NB4 (cell line): ENCODE measurements around the gene S100A14.

ENCODE experiments used
- MAX ChIP-seq: IDR thresholded peaks from 2 replicates; pipeline ENCODE4 v1.6.1; 2011; ENCODE audit warnings: low read depth, low read length
- MYC ChIP-seq: IDR thresholded peaks from 2 replicates; pipeline ENCODE4 v1.6.1; 2011; ENCODE audit warnings: low read depth, low read length
- POLR2A ChIP-seq: IDR thresholded peaks from 2 replicates; pipeline ENCODE4 v1.6.1; 2011; ENCODE audit warnings: mild to moderate bottlenecking; ENCODE audit not compliant: insufficient read length; ENCODE audit errors: extremely low read depth
- TF ChIP-seq, protein P1 (sequence below): IDR thresholded peaks from one replicate; pipeline ENCODE4 v1.5.1; 2012; ENCODE audit warnings: low read depth, low read length

GRCh38 chr1:153646672-153647345 lies 30.7 kb upstream of the S100A14 start:
- TF ChIP-seq, protein P1, sequence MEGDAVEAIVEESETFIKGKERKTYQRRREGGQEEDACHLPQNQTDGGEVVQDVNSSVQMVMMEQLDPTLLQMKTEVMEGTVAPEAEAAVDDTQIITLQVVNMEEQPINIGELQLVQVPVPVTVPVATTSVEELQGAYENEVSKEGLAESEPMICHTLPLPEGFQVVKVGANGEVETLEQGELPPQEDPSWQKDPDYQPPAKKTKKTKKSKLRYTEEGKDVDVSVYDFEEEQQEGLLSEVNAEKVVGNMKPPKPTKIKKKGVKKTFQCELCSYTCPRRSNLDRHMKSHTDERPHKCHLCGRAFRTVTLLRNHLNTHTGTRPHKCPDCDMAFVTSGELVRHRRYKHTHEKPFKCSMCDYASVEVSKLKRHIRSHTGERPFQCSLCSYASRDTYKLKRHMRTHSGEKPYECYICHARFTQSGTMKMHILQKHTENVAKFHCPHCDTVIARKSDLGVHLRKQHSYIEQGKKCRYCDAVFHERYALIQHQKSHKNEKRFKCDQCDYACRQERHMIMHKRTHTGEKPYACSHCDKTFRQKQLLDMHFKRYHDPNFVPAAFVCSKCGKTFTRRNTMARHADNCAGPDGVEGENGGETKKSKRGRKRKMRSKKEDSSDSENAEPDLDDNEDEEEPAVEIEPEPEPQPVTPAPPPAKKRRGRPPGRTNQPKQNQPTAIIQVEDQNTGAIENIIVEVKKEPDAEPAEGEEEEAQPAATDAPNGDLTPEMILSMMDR, result no peak
- no peak for TF ChIP-seq POLR2A
- no peak for TF ChIP-seq MYC
- TF ChIP-seq MAX, result no peak
